Fibroblast of mammary gland (primary cell): ENCODE measurements around the gene SMAD1.
A peak's percentile ranks its signal among the peaks of the same experiment; 100 is the strongest.

Experiments used
- DNase-seq: peaks from one replicate; pipeline ENCODE4 v3.0.0-alpha.2; 2010; ENCODE audit warnings: low read depth
- H3K4me3 ChIP-seq: 2 replicates; pipeline ENCODE4 v1.5.1; 2011; ENCODE audit warnings: low read depth, mild to moderate bottlenecking, low read length, moderate library complexity; ENCODE audit not compliant: control insufficient read depth
- TF ChIP-seq, protein P1 (sequence below): conservative IDR thresholded peaks from 2 replicates; pipeline ENCODE4 v1.5.1; 2011; ENCODE audit warnings: low read depth, low read length, inconsistent platforms; ENCODE audit not compliant: control insufficient read depth, insufficient read depth

The SMAD1 gene

DNA sequence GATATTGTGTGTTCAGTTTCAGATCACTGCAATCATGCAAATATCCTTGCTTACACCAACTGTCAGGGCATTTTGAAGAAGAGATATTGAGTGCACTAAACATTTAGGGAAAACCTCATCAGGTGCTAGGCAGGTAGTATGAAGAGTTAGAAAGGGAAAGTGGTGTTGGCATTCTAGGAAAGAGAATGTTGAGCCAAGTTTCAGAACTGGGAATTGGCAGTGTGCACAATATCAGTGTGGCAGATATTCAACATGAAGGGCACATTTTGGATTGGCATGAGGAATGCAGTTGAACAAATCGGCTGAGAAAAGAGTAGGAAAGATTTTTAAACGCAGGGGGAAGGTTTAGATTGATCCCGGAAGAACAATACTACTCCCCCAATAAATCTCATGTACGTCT lies 43.4 kb upstream of the SMAD1 start:
- DNase-seq: no peak
- no peak overlapping the region for H3K4me3 ChIP-seq
- TF ChIP-seq, protein P1, sequence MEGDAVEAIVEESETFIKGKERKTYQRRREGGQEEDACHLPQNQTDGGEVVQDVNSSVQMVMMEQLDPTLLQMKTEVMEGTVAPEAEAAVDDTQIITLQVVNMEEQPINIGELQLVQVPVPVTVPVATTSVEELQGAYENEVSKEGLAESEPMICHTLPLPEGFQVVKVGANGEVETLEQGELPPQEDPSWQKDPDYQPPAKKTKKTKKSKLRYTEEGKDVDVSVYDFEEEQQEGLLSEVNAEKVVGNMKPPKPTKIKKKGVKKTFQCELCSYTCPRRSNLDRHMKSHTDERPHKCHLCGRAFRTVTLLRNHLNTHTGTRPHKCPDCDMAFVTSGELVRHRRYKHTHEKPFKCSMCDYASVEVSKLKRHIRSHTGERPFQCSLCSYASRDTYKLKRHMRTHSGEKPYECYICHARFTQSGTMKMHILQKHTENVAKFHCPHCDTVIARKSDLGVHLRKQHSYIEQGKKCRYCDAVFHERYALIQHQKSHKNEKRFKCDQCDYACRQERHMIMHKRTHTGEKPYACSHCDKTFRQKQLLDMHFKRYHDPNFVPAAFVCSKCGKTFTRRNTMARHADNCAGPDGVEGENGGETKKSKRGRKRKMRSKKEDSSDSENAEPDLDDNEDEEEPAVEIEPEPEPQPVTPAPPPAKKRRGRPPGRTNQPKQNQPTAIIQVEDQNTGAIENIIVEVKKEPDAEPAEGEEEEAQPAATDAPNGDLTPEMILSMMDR: no peak

GRCh38 chr4:145440292-145441007 lies 41.2 kb upstream of the SMAD1 start:
- H3K4me3 ChIP-seq: no peak overlapping the region
- TF ChIP-seq, protein P1: no peak
- DNase-seq: no peak

DNA sequence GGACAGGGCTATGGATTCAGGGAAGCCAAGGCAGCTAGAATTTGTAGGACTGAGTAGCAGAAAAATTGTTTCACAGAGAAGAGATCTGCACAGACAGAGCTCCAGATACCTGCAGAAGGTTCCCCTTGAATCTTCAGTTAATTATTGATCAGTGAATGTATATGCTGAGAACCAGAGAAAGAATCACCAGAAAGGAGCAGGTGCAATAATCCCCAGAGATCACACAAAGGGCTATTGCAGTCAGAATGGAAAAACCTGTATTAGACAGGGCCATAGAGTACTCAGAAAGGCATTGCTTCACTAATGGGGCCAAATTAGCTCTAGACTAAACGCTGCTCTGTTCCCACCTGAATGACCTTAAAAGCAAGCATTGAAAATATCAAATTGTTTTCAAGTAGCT lies 35.5 kb upstream of the SMAD1 start:
- H3K4me3 ChIP-seq: no peak overlapping the region
- DNase-seq: no peak
- TF ChIP-seq, protein P1: no peak

GRCh38 chr4:145451895-145452294 lies 29.8 kb upstream of the SMAD1 start:
- TF ChIP-seq, protein P1: no peak
- peak; percentile 3 for DNase-seq
- no peak overlapping the region for H3K4me3 ChIP-seq

DNA sequence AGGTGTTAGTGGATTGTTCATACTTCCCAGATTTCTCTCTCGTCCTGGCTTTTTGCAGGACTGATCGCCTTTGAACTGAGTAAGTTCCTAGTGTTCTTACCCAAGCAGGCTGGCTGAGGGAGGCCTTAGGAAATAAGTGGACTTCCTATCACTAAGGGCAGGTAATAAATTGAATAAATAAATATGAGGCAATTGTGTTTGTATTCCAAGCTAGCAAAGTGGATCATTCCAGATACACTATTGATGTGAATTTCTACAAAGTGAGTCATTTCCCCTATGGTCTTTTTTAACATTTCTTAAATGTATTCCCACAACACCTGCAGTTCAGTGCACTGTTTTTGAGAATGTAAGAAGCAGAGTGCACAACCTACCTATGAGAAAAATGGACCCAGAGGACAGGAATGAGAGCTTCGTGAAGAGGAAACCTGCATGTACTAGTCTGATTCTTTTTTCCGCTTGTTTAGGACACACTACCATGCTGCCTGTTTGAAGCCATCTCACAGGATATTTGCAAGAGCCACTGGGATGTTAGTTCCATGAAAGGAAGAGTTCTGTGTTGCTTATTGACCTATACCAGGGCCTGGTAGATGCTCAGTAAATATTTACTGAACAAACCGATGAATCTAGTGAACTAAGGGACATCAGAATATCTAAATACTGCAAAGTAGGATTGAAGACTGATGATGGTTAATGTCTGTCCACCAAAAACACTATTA lies 29.0 kb upstream of the SMAD1 start:
- no peak for DNase-seq

GRCh38 chr4:145453163-145453520 lies 28.5 kb upstream of the SMAD1 start:
- TF ChIP-seq, protein P1: no peak
- H3K4me3 ChIP-seq: no peak overlapping the region
- no peak for DNase-seq

More for the DNA sequence above, 29.0 kb upstream of the SMAD1 start:
- TF ChIP-seq, protein P1: no peak
- H3K4me3 ChIP-seq: no peak overlapping the region
